Astrocyte of the spinal cord (primary cell): ENCODE data around the gene CLDN8.

Experiments used
- DNase-seq: peaks from one replicate; pipeline ENCODE4 v3.0.0; 2011; ENCODE audit warnings: low read depth, low spot score
- H3K4me3 ChIP-seq: 2 replicates; pipeline ENCODE4 v1.5.1; 2011; ENCODE audit warnings: low read depth, mild to moderate bottlenecking, low read length, moderate library complexity
- in situ Hi-C: cut with HindIII; loops from 2 replicates; pipeline ENCODE4 v1.10.0; 2017; ENCODE audit warnings: low sequenced_read_pairs
- TF ChIP-seq, protein P1 (sequence below): IDR thresholded peaks from 2 replicates; pipeline ENCODE4 v1.5.1; 2012; ENCODE audit warnings: low read depth, mild to moderate bottlenecking, low read length, inconsistent platforms

CLDN8 gene

DNA sequence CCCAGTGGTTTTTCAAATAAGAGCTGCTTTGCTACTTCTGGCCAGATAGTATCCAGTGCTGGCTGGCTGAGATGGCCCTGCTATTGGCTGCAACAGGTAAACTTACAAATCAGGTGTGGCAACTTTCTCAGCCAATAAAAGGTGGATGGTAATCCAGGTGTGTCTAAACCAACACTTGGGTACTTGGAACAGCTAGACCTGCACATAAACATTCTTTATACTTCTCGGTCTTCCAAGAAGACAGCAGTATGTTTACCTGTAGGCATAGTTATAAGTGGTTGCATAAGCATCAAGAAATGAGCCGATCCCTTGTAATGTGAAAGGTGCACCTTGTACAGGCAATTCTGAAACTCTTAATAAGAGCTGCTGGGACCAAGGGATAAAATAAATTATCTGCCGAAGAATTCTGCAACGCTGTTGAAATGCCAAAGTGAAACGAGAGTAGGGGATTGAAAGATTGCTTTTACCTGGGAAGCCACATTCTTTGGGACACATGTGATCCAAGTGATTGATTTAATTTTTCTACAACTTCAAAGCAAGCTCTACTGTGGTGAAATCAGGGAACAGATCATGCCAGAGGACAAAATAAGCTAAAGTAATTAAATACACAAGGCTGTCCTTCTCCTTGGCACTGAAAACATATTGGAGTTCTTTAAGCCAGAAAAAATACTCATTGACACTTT lies at the start of gene CLDN8:
Gene CLDN8, minus strand, starts transcription at position 57 of the 683 bp plus-strand sequence. CDS start 172 bp downstream, outside the sequence.
- in situ Hi-C loops: no loop called here
- no peak for DNase-seq
- TF ChIP-seq, protein P1, sequence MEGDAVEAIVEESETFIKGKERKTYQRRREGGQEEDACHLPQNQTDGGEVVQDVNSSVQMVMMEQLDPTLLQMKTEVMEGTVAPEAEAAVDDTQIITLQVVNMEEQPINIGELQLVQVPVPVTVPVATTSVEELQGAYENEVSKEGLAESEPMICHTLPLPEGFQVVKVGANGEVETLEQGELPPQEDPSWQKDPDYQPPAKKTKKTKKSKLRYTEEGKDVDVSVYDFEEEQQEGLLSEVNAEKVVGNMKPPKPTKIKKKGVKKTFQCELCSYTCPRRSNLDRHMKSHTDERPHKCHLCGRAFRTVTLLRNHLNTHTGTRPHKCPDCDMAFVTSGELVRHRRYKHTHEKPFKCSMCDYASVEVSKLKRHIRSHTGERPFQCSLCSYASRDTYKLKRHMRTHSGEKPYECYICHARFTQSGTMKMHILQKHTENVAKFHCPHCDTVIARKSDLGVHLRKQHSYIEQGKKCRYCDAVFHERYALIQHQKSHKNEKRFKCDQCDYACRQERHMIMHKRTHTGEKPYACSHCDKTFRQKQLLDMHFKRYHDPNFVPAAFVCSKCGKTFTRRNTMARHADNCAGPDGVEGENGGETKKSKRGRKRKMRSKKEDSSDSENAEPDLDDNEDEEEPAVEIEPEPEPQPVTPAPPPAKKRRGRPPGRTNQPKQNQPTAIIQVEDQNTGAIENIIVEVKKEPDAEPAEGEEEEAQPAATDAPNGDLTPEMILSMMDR: no peak
- no peak within 1 kb of the TSS for H3K4me3 ChIP-seq

- TF ChIP-seq, protein P1: no peak
- in situ Hi-C loops: no loop called here
- DNase-seq: peak; percentile 1
Measured at GRCh38 chr21:30257773-30258172, 41.9 kb upstream of the CLDN8 start.

DNA sequence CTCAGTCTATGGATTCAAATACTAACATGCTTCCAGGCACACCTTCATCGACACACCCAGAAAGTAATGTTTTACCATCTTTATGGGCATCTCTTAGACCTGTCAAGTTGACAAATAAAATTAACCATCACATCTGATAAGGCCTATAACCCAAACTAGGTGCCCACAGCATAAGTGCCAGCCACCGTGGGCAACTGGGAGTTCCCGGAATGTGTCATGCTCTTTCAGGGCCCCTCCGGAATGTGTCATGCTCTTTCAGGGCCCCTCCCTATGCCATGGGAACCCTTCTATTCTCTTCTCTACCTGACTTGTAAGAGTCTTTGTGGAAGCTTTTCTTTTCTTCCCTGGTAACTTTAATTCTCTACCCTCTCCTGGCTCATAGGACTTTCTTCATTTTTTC lies 40.2 kb upstream of the CLDN8 start:
- in situ Hi-C loops: no loop called here

More at GRCh38 chr21:30257773-30258172, 41.9 kb upstream of the CLDN8 start:
- H3K4me3 ChIP-seq: no peak overlapping the region

DNA sequence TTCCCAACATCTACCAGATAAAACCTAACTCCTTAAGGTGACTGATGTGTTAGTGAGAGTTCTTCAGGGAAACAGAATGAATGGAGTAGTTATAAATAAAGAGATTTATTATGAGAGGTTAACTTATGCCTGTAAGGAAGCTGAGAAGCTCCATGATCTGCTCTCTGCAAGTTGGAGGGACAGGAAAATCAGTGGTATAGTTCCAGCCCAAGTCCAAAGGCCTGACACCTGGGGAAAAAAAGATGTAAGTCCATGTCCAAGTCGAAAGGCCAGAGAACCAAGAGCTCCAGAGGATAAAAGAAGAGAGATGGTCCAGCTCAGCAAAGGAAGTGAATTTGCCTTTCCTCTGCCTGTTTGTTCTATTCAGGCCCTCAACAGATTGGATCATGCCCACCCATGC lies 39.8 kb upstream of the CLDN8 start:
- in situ Hi-C loops: no loop called here
- TF ChIP-seq, protein P1: no peak
- no peak for DNase-seq
- no peak overlapping the region for H3K4me3 ChIP-seq

More for the DNA sequence above, 40.2 kb upstream of the CLDN8 start:
- TF ChIP-seq, protein P1: no peak
- H3K4me3 ChIP-seq: no peak overlapping the region
- no peak for DNase-seq

DNA sequence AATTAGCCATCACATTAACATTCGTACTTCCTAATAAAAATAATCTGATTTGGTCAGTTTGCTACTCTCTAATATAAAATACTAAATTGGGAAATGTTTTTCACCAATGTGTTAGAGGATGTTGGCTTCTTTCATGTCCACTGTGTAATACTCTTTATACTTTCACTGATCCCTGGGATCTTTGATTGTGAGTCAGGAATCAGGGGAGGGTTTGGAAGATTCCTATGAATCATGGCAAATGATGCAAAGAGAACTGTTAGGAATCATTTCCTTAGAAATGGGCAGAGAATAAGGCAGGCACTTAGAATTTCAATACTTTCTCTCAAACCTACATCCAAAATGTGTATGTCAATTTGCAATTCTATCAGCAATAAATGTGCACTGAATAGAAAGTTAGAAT lies 35.9 kb upstream of the CLDN8 start:
- no peak overlapping the region for H3K4me3 ChIP-seq
- DNase-seq: no peak
- TF ChIP-seq, protein P1: no peak
- in situ Hi-C loops: no loop called here

- TF ChIP-seq, protein P1: no peak
- no peak overlapping the region for H3K4me3 ChIP-seq
- in situ Hi-C loops: no loop called here
Measured at GRCh38 chr21:30249936-30250335, 34.0 kb upstream of the CLDN8 start.

More at GRCh38 chr21:30249936-30250335, 34.0 kb upstream of the CLDN8 start:
- DNase-seq: no peak
